Measurements from ENCODE around the gene BNC2.

- TF ChIP-seq CTCF (conservative IDR thresholded peaks at IDR 0.05 in 1 of 2, IDR thresholded peaks at IDR 0.05 in 1 of 2; ENCODE audit: low read depth in 1 of 2, low read length in 2 of 2), result no peak
- no peak for TF ChIP-seq EZH2 (IDR thresholded peaks at IDR 0.05; ENCODE audit: low read length, missing control alignments)
Measured at GRCh38 chr9:16527573-16527972, 342.9 kb downstream of the BNC2 start.

Measured in fibroblast of lung (primary cell).